Esophagus muscularis mucosa (tissue), 3 donors: Measurements from ENCODE around the gene KCTD11.

Experiments used
- POLR2AphosphoS5 ChIP-seq, 2 donors: sonication (generic); formaldehyde crosslinking; IDR thresholded peaks; one replicate each; pipeline ENCODE4 v1.6.1; 2017; ENCODE audit warnings: antibody characterized with exemption in 2 of 2
- TF ChIP-seq, protein P1 (sequence below), 3 experiments: fragments of 200-600 bp in 2 of 3; fragments of 450-650 bp in 1 of 3; sonication (generic) in 2 of 3; IDR thresholded peaks; one replicate each; pipeline ENCODE4 v1.5.1; 2017 to 2019; ENCODE audit warnings: antibody characterized with exemption in 3 of 3, mild to moderate bottlenecking in 2 of 3, moderate library complexity in 1 of 3

DNA sequence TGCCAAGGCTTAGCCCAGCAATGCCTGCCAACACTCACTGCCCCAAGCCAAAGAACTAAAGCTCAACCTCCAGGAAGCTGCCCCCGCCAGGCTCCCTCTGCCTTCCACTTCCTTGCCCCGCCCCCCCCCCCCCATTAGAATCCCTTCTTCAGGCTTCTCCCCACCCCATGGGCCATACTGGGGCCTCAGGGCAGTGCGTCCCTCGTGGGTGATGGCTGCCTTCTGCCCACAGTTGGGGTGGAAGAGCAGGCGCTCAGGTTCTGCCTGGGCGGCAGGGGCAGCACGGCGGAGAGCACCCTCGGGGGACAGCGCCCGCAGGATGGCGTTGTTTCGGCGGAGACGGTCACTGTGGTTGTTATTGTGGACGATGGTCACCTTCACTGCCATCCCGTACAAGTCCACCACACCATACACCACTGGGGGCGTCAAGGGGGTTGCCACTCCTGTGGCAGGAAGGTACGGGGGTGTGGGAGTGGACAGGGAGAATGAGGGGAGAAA is 26.9 kb upstream of the KCTD11 start:
- TF ChIP-seq POLR2AphosphoS5 (IDR thresholded peaks at IDR 0.05) = no peak
- TF ChIP-seq, protein P1, sequence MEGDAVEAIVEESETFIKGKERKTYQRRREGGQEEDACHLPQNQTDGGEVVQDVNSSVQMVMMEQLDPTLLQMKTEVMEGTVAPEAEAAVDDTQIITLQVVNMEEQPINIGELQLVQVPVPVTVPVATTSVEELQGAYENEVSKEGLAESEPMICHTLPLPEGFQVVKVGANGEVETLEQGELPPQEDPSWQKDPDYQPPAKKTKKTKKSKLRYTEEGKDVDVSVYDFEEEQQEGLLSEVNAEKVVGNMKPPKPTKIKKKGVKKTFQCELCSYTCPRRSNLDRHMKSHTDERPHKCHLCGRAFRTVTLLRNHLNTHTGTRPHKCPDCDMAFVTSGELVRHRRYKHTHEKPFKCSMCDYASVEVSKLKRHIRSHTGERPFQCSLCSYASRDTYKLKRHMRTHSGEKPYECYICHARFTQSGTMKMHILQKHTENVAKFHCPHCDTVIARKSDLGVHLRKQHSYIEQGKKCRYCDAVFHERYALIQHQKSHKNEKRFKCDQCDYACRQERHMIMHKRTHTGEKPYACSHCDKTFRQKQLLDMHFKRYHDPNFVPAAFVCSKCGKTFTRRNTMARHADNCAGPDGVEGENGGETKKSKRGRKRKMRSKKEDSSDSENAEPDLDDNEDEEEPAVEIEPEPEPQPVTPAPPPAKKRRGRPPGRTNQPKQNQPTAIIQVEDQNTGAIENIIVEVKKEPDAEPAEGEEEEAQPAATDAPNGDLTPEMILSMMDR (IDR thresholded peaks at IDR 0.05) = no peak
